GM10266 (cell line): ENCODE results near the gene FOXO1.

Experiments
- DNase-seq: peaks from one replicate; pipeline ENCODE4 v3.0.0; 2012; ENCODE audit errors: extremely low spot score
- CTCF ChIP-seq: IDR thresholded peaks from 2 replicates; pipeline ENCODE4 v1.5.1; 2012; ENCODE audit warnings: mild to moderate bottlenecking, low read depth; ENCODE audit not compliant: control insufficient read depth, insufficient read depth; ENCODE audit errors: missing control alignments

Gene FOXO1

GRCh38 chr13:40608308-40608707 lies 58.1 kb downstream of the FOXO1 start:
- no peak for TF ChIP-seq CTCF
- no peak for DNase-seq

- no peak for TF ChIP-seq CTCF
- DNase-seq, result no peak
These were observed 60.9 kb downstream of the FOXO1 start for GRCh38 chr13:40605573-40605972.

- no peak for TF ChIP-seq CTCF
- DNase-seq, result no peak
These were observed 62.3 kb downstream of the FOXO1 start for GRCh38 chr13:40604135-40604534.

- no peak for TF ChIP-seq CTCF
- DNase-seq, result no peak
These were observed 66.2 kb downstream of the FOXO1 start for GRCh38 chr13:40600149-40600751.

- no peak for TF ChIP-seq CTCF
- DNase-seq, result no peak
These were observed 66.7 kb downstream of the FOXO1 start for GRCh38 chr13:40599747-40600146.

- no peak for TF ChIP-seq CTCF
- no peak for DNase-seq
These were observed 67.3 kb downstream of the FOXO1 start for GRCh38 chr13:40599124-40599523.

GRCh38 chr13:40598569-40598968 lies 67.9 kb downstream of the FOXO1 start:
- TF ChIP-seq CTCF, result no peak

More at GRCh38 chr13:40598569-40598968, 67.9 kb downstream of the FOXO1 start:
- no peak for DNase-seq
